ENCODE results near the gene SLCO2A1. TPM values are rescaled to one million over a fixed set of nuclear protein-coding genes. Genes with fewer than 3 reads are reported as not detected.
A peak's percentile ranks its signal among the peaks of the same experiment; 100 is the strongest.

Gene SLCO2A1
- total and polyA plus RNA-seq, 4 experiments from 2014 or later: not detected

DNA sequence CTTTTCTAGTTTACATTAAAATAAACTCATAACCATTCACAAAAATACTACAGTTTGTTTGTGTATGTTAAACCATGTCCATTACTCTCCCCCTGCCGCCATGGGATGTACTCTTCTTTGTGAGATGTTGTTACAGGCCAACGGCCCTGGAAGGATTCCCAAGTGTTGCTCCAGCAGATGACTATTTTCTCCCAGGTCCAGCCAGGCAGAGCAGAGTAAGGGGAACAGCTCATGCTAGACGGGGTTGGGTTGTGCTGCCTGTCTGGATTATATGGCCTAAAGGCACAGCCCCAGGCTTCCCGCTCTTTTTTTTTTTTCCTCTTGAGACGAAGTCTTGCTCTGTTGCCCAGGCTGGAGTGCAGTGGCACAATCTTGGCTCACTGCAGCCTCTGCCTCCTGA lies 24.5 kb upstream of the SLCO2A1 start:
- CTCF ChIA-PET (ENCODE audit: partially characterized antibody): no interaction called here

GRCh38 chr3:134052370-134052769 lies 22.6 kb upstream of the SLCO2A1 start:
- Mint-ChIP-seq H3K27ac (no peak overlapping the region), H3K36me3 (no peaks in the 10 kb centered on the region), H3K4me3 (no peak overlapping the region), H3K4me1 (peaks cover 0 to 8% (median 5%) of the 10 kb centered on the region in 4 donors), H3K9me3 (peaks cover 0 to 7% (median 0%) of the 10 kb centered on the region in 8 donors), H3K27me3 (peaks cover 6 to 9% of the 10 kb centered on the region in 2 donors)
- Histone ChIP-seq H3K27ac (ENCODE audit: low read depth, low read length) (no peak overlapping the region), H3K4me1 (ENCODE audit: insufficient read depth, low read length) (no peaks in the 10 kb centered on the region), H3K36me3 (ENCODE audit: insufficient read depth, low read length) (no peaks in the 10 kb centered on the region), H3K4me3 (ENCODE audit: low read length in 2 of 2) (no peak overlapping the region), H3K27me3 (ENCODE audit: insufficient read depth, low read length) (no peaks in the 10 kb centered on the region), H3K9me3 (ENCODE audit: control insufficient read depth in 1 of 2, low read length in 2 of 2) (no peaks in the 10 kb centered on the region)
- DNase-seq: no peak
- intact Hi-C loops (cut with micrococcal nuclease): no loop called here
- ChIA-PET POLR2A (ENCODE audit: partially characterized antibody) (no interaction called here), CTCF (ENCODE audit: partially characterized antibody) (no interaction called here)

More for the DNA sequence above, 24.5 kb upstream of the SLCO2A1 start:
- no peak for DNase-seq
- peaks cover 0 to 2% (median 0%) of the 10 kb centered on the region in 8 donors for H3K9me3 Mint-ChIP-seq
- no peak overlapping the region for H3K27ac ChIP-seq (ENCODE audit: low read depth, low read length)
- peaks cover 6 to 9% of the 10 kb centered on the region in 2 donors for H3K27me3 Mint-ChIP-seq
- no peaks in the 10 kb centered on the region for H3K36me3 ChIP-seq (ENCODE audit: insufficient read depth, low read length)
- no peak overlapping the region for H3K4me3 ChIP-seq (ENCODE audit: low read length in 2 of 2)
- H3K4me1 Mint-ChIP-seq: peaks cover 0 to 8% (median 5%) of the 10 kb centered on the region in 4 donors
- H3K4me1 ChIP-seq (ENCODE audit: insufficient read depth, low read length): no peaks in the 10 kb centered on the region
- POLR2A ChIA-PET (ENCODE audit: partially characterized antibody): no interaction called here
- intact Hi-C loops (cut with micrococcal nuclease): no loop called here
- H3K9me3 ChIP-seq (ENCODE audit: control insufficient read depth in 1 of 2, low read length in 2 of 2): no peaks in the 10 kb centered on the region
- no peaks in the 10 kb centered on the region for H3K36me3 Mint-ChIP-seq
- no peak overlapping the region for H3K4me3 Mint-ChIP-seq
- H3K27me3 ChIP-seq (ENCODE audit: insufficient read depth, low read length): no peaks in the 10 kb centered on the region
- no peak overlapping the region for H3K27ac Mint-ChIP-seq

DNA sequence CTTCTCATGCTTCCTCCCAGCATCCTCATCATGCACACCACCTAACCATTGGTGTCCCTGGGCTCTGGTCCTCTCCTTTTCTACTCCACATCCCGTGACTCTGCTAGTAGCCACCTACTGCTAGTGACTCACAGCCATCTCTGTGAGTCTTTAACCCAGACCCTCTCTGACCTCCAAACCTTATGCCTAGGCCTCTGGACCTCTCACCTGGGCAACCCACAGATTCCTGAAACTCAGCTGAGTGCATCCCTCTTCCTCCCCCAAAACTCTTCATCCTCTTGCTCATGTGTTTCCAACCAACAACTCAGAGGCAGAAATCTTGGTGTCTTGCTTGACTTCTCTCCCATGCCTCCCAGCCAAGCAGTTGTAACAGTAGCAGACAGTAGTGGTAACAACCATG lies 20.0 kb upstream of the SLCO2A1 start:
- ChIA-PET CTCF (ENCODE audit: partially characterized antibody) (no interaction called here), POLR2A (ENCODE audit: partially characterized antibody) (no interaction called here)
- H3K9me3 Mint-ChIP-seq: peaks cover 4 to 20% (median 12%) of the 10 kb centered on the region in 8 donors
- Histone ChIP-seq H3K36me3 (ENCODE audit: insufficient read depth, low read length) (no peaks in the 10 kb centered on the region), H3K9me3 (ENCODE audit: control insufficient read depth in 1 of 2, low read length in 2 of 2) (no peaks in the 10 kb centered on the region), H3K4me1 (ENCODE audit: insufficient read depth, low read length) (no peaks in the 10 kb centered on the region), H3K27ac (ENCODE audit: low read depth, low read length) (no peak overlapping the region), H3K27me3 (ENCODE audit: insufficient read depth, low read length) (no peaks in the 10 kb centered on the region), H3K4me3 (ENCODE audit: low read length in 2 of 2) (no peak overlapping the region)
- H3K36me3 Mint-ChIP-seq: no peaks in the 10 kb centered on the region
- H3K27me3 Mint-ChIP-seq: peaks cover 0 to 5% of the 10 kb centered on the region in 2 donors
- no peak for DNase-seq
- no peak overlapping the region for H3K4me3 Mint-ChIP-seq
- intact Hi-C loops (cut with micrococcal nuclease): no loop called here
- H3K4me1 Mint-ChIP-seq: peaks cover 0 to 1% (median under 1%) of the 10 kb centered on the region in 4 donors
- H3K27ac Mint-ChIP-seq: no peak overlapping the region

GRCh38 chr3:134048278-134048996 lies 18.7 kb upstream of the SLCO2A1 start:
- H3K9me3 Mint-ChIP-seq: peaks cover 4 to 29% (median 14%) of the 10 kb centered on the region in 8 donors
- POLR2A ChIA-PET (ENCODE audit: partially characterized antibody): no interaction called here
- H3K4me1 Mint-ChIP-seq: no peaks in the 10 kb centered on the region
- peaks cover 0 to 5% of the 10 kb centered on the region in 2 donors for H3K27me3 Mint-ChIP-seq
- no peaks in the 10 kb centered on the region for H3K9me3 ChIP-seq (ENCODE audit: control insufficient read depth in 1 of 2, low read length in 2 of 2)
- CTCF ChIA-PET (ENCODE audit: partially characterized antibody): no interaction called here
- H3K27me3 ChIP-seq (ENCODE audit: insufficient read depth, low read length): no peaks in the 10 kb centered on the region
- DNase-seq: no peak
- H3K27ac ChIP-seq (ENCODE audit: low read depth, low read length): no peak overlapping the region
- no peaks in the 10 kb centered on the region for H3K4me1 ChIP-seq (ENCODE audit: insufficient read depth, low read length)
- no peaks in the 10 kb centered on the region for H3K36me3 ChIP-seq (ENCODE audit: insufficient read depth, low read length)
- no peak overlapping the region for H3K27ac Mint-ChIP-seq
- intact Hi-C loops (cut with micrococcal nuclease): no loop called here
- H3K4me3 ChIP-seq (ENCODE audit: low read length in 2 of 2): no peak overlapping the region
- H3K36me3 Mint-ChIP-seq: no peaks in the 10 kb centered on the region
- peak overlapping the region in 1 of 8 donors; percentile 27 for H3K4me3 Mint-ChIP-seq

- no peak overlapping the region for H3K27ac Mint-ChIP-seq
- H3K4me3 Mint-ChIP-seq: no peak overlapping the region
- POLR2A ChIA-PET (ENCODE audit: partially characterized antibody): no interaction called here
Observed at GRCh38 chr3:134044459-134044858, 14.7 kb upstream of the SLCO2A1 start.

GRCh38 chr3:134040066-134040465 lies 10.3 kb upstream of the SLCO2A1 start:
- no peak overlapping the region for H3K27ac ChIP-seq (ENCODE audit: low read depth, low read length)
- H3K4me3 Mint-ChIP-seq: no peak overlapping the region
- no peaks in the 10 kb centered on the region for H3K9me3 ChIP-seq (ENCODE audit: control insufficient read depth in 1 of 2, low read length in 2 of 2)
- H3K4me1 Mint-ChIP-seq: no peaks in the 10 kb centered on the region
- ChIA-PET POLR2A (ENCODE audit: partially characterized antibody) (no interaction called here), CTCF (ENCODE audit: partially characterized antibody) (no interaction called here)
- no peaks in the 10 kb centered on the region for H3K36me3 ChIP-seq (ENCODE audit: insufficient read depth, low read length)
- no peak for DNase-seq
- no peak overlapping the region for H3K27ac Mint-ChIP-seq
- H3K27me3 ChIP-seq (ENCODE audit: insufficient read depth, low read length): no peaks in the 10 kb centered on the region
- H3K36me3 Mint-ChIP-seq: no peaks in the 10 kb centered on the region
- no peak overlapping the region for H3K4me3 ChIP-seq (ENCODE audit: low read length in 2 of 2)
- H3K9me3 Mint-ChIP-seq: peaks cover 0 to 13% (median 6%) of the 10 kb centered on the region in 8 donors
- H3K4me1 ChIP-seq (ENCODE audit: insufficient read depth, low read length): no peaks in the 10 kb centered on the region
- intact Hi-C loops (cut with micrococcal nuclease): no loop called here
- H3K27me3 Mint-ChIP-seq: peaks cover 6% of the 10 kb centered on the region in 2 donors

More at GRCh38 chr3:134044459-134044858, 14.7 kb upstream of the SLCO2A1 start:
- Histone ChIP-seq H3K9me3 (ENCODE audit: control insufficient read depth in 1 of 2, low read length in 2 of 2) (no peaks in the 10 kb centered on the region), H3K36me3 (ENCODE audit: insufficient read depth, low read length) (no peaks in the 10 kb centered on the region), H3K4me1 (ENCODE audit: insufficient read depth, low read length) (no peaks in the 10 kb centered on the region), H3K27ac (ENCODE audit: low read depth, low read length) (no peak overlapping the region), H3K4me3 (ENCODE audit: low read length in 2 of 2) (no peak overlapping the region), H3K27me3 (ENCODE audit: insufficient read depth, low read length) (no peaks in the 10 kb centered on the region)
- Mint-ChIP-seq H3K27me3 (peaks cover under 1 to 4% of the 10 kb centered on the region in 2 donors), H3K4me1 (no peaks in the 10 kb centered on the region), H3K36me3 (no peaks in the 10 kb centered on the region), H3K9me3 (peaks cover 4 to 29% (median 14%) of the 10 kb centered on the region in 8 donors)
- CTCF ChIA-PET (ENCODE audit: partially characterized antibody): no interaction called here
- intact Hi-C loops (cut with micrococcal nuclease): no loop called here
- no peak for DNase-seq

GRCh38 chr3:134039161-134039862 lies 9.6 kb upstream of the SLCO2A1 start:
- Histone ChIP-seq H3K4me3 (ENCODE audit: low read length in 2 of 2) (no peak overlapping the region), H3K4me1 (ENCODE audit: insufficient read depth, low read length) (no peaks in the 10 kb centered on the region), H3K27ac (ENCODE audit: low read depth, low read length) (no peak overlapping the region), H3K27me3 (ENCODE audit: insufficient read depth, low read length) (no peaks in the 10 kb centered on the region), H3K36me3 (ENCODE audit: insufficient read depth, low read length) (no peaks in the 10 kb centered on the region), H3K9me3 (ENCODE audit: control insufficient read depth in 1 of 2, low read length in 2 of 2) (no peaks in the 10 kb centered on the region)
- Mint-ChIP-seq H3K9me3 (peaks cover 0 to 6% (median under 1%) of the 10 kb centered on the region in 8 donors), H3K27me3 (peaks cover 6% of the 10 kb centered on the region in 2 donors), H3K27ac (no peak overlapping the region), H3K36me3 (no peaks in the 10 kb centered on the region), H3K4me1 (no peaks in the 10 kb centered on the region), H3K4me3 (no peak overlapping the region)
- CTCF ChIA-PET (ENCODE audit: partially characterized antibody): no interaction called here
- DNase-seq: no peak
- POLR2A ChIA-PET (ENCODE audit: partially characterized antibody): no interaction called here
- intact Hi-C loops (cut with micrococcal nuclease): no loop called here

All from CD4-positive, alpha-beta memory T cell (primary cell).